Small intestine (tissue), 7 donors: Measurements from ENCODE around the gene CRYBB2. TPM values are rescaled to one million over a fixed set of nuclear protein-coding genes. Genes with fewer than 3 reads are reported as not detected.
"Not testable (repeated sequence)": the region's sequence is repeated elsewhere in the genome, so short reads cannot be mapped to it uniquely, and the experiment has no call there.

Source experiments
- DNase-seq, 2 donors: peaks; one replicate each; pipeline versions ENCODE4 v3.0.0 to v3.0.0-alpha.2; 2013
- FAIRE-seq: peaks from 2 replicates; lab custom pipeline; 2012; peaks lifted over from hg19 to GRCh38; lab: Jason Lieb, UNC
- H3K27ac ChIP-seq, 3 donors: one replicate each; pipeline ENCODE4 v1.5.1; 2013; ENCODE audit warnings: low read length in 2 of 3, mild to moderate bottlenecking in 2 of 3, control low read depth in 1 of 3, inconsistent platforms in 1 of 3, low read depth in 1 of 3, moderate library complexity in 1 of 3
- H3K27me3 ChIP-seq, 3 donors: one replicate each; pipeline ENCODE4 v1.6.1; 2013; ENCODE audit warnings: low read length in 3 of 3, inconsistent platforms in 1 of 3; ENCODE audit not compliant: control insufficient read depth in 3 of 3, insufficient read depth in 3 of 3
- H3K36me3 ChIP-seq, 3 donors: one replicate each; pipeline ENCODE4 v1.6.1; 2013; ENCODE audit warnings: low read length in 3 of 3, inconsistent platforms in 1 of 3, low read depth in 1 of 3, mild to moderate bottlenecking in 1 of 3, moderate library complexity in 1 of 3; ENCODE audit not compliant: control insufficient read depth in 3 of 3, insufficient read depth in 2 of 3
- H3K4me1 ChIP-seq, 3 donors: one replicate each; pipeline ENCODE4 v1.6.1; 2013; ENCODE audit warnings: low read length in 2 of 3, inconsistent platforms in 1 of 3, low read depth in 1 of 3, mild to moderate bottlenecking in 1 of 3, moderate library complexity in 1 of 3; ENCODE audit not compliant: control insufficient read depth in 3 of 3, insufficient read depth in 2 of 3
- H3K4me3 ChIP-seq, 3 donors: one replicate each; pipeline ENCODE4 v1.5.1; 2013; ENCODE audit warnings: low read length in 3 of 3, control low read depth in 1 of 3, inconsistent platforms in 1 of 3, low read depth in 1 of 3, mild to moderate bottlenecking in 1 of 3, moderate library complexity in 1 of 3
- H3K9me3 ChIP-seq, 2 donors: one replicate each; pipeline ENCODE4 v1.6.1; 2013; ENCODE audit warnings: low read depth in 1 of 2, low read length in 1 of 2; ENCODE audit not compliant: control insufficient read depth in 2 of 2, insufficient read depth in 1 of 2
- WGBS, 3 donors: extraction: QIAGEN DNeasy Blood & Tissue Kit; methylation state at CpG; one replicate each; pipeline ENCODE4 v1.1.7; 2013; 5-methylcytosine and 5-hydroxymethylcytosine counted together
- polyA plus RNA-seq, 4 donors: library from polyadenylated mRNA; stranded (reverse) in 3 of 4; unstranded in 1 of 4; fragments of 200-250 nt in 3 of 4; fragments of 120-200 nt in 1 of 4; gene quantifications; one replicate each; pipeline versions ENCODE4 v1.2.1 to v1.2.3, GENCODE V29; 2013
- donor health status: healthy with polysubstance abuse.
- donor health status: control.
- donor health status: control.
- donor health status: Bipolar disorder and iron deficiency.
- donor health status: healthy.

The CRYBB2 gene
- polyA plus RNA-seq, 4 donors, result 0.39 to 2.7 (median 1.3) TPM; not detected in 1

DNA sequence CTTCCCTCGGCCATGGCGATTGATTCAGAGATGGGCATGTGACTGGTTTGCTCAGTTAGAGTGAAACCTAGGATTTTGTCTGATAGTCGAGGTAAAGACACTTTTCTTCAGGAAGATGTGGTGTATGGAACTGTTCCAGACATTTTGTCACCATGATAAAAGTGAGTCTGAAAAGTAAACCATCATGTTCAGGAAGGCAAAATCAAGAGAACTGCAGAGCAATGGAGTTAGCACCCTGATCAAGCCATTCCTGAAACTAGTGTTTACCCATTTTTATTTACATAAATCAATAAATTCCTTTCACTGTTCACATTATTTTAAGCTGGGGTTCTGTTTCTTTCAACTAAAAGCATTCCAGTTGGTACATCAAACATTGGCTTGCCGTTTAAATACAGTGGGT, 53.8 kb downstream of the CRYBB2 start:
- not testable (repeated sequence) for H3K27ac ChIP-seq, DNase-seq, H3K27me3 ChIP-seq, H3K4me3 ChIP-seq, FAIRE-seq, H3K4me1 ChIP-seq, H3K9me3 ChIP-seq, H3K36me3 ChIP-seq
- 60 to 89% (median 87%) methylated on average over 4 of the region's 4 CpGs for WGBS, 3 donors

DNA sequence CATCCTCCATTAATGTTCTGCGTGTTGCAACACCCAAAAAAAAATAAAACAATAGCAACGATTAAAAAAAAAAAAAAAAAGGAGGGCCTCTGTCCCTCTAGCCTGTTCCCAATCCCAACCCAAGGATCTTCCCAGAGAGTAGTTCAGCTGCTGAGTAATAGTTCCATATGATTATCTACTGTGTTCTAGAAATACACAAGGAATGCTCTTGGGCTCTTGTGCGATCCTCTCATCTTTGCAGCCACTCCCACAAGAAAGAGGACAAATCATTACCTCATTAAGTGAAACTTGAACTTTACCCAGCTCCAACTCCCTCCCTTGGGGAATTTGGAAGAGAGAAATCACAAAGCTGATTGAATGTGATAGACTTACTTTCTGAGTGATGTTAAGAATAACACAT, 54.5 kb downstream of the CRYBB2 start:
- H3K36me3 ChIP-seq, DNase-seq, H3K9me3 ChIP-seq, H3K27me3 ChIP-seq, FAIRE-seq, H3K27ac ChIP-seq, H3K4me3 ChIP-seq, H3K4me1 ChIP-seq: not testable (repeated sequence)
- 80 to 84% (median 83%) methylated on average over 3 of the region's 3 CpGs for WGBS, 3 donors

DNA sequence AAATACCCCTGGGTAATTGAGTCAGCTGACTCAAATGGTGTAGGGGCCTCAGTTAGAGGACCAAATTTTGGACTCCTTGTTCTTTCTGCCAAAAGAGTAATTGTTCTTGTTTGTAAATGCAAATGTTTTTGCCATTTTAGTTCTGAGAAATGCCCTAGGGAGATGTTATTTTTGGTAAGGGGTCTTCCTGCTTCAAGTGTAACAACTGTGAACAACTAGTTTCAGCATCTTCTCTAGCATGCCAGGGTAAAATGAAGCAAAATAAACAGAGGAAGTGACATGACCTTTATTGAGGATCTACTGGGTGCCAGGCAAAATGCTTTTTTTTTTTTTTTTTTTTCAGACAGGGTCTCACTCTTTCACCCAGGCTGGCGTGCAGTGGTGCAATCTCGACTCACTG, 60.7 kb downstream of the CRYBB2 start:
- not testable (repeated sequence) for H3K4me1 ChIP-seq, H3K27ac ChIP-seq, DNase-seq, H3K9me3 ChIP-seq, H3K36me3 ChIP-seq, FAIRE-seq, H3K4me3 ChIP-seq
- WGBS, 3 donors, result 70 to 81% (median 75%) methylated on average over 2 of the region's 2 CpGs
- H3K27me3 ChIP-seq, result peaks cover 9 to 33% (median 21%) of the 10 kb centered on the region in 3 donors

Other genes starting within 250 kb of the CRYBB2 start
- gene CRYBB3, start 19.8 kb upstream of the CRYBB2 start, polyA plus RNA-seq, result 1 to 10 TPM in 2 of 4 donors, under 1 TPM in 2; 0.10 to 6.5 (median 1.8) TPM